Stimulated activated naive CD4-positive, alpha-beta T cell (primary cell): ENCODE measurements around the gene LMNB1.

Source experiments
- DNase-seq, 6 experiments: peaks; one replicate each; lab custom pipeline; 2025; lab: John Stamatoyannopoulos, UW

LMNB1 gene

DNA sequence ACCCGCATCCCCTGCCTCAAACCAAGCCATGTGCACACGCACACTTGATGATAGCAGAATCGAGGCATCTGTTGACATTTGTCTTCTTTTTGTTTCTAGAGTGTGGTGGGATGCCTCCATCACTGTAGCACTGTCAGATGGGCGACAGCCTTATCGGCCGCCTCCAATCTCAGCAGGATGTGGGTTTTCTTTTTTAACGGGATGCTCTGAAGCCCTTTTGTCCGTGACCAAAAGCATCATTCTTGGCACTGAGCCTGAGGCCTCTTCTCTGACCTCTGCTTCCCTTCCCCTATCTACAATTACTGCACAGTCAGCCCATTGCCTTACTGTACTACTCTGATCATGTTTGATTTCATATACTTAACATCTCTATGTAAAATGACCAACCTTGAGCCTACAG lies 78.3 kb downstream of the LMNB1 start:
- DNase-seq = peak in 2 of 6 experiments; percentile 9 to 14

DNA sequence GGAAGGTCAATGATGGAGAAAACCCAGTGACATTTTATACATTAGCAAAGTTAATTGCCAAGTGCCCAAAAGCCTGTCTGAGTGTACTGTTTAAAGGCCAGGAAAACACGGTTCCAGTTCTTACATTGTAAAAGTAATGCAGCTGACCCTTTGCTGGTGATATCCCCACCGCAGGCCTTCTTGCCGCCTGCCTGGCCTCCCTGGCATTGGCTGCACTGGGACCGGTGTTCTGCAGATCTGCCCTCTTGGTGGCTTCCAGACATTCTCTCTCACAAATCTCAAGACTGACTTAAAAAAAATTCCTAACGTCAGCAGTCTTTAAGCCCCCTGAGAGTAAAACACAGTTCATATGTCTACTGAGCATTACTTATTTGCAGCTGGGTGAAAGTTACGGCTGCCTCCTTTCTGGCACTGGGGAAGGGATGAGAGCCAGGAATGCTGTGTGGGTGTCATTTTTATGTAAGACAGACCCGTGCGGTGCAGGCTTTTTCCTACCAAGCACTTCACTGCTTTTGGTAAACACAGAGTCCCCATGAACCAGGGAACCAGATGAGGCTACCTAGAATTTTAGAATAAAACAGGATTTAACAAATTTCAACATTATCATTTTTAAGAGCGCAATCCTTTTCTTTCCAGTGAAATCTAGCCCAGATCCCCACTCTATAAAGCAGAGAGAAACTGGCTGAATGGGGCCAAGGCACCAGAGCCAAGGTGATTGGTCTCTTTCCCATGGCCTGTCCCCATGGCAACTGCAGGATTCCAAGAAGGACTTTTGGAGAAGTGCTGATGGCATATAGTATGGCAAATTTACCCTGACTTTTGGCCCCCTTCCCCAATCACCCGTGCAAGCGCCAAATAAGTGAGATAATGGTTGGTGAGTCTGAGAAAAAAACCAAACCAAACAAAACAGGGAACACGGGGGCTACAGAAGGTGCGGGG lies 80.8 kb downstream of the LMNB1 start:
- DNase-seq = no peak

DNA sequence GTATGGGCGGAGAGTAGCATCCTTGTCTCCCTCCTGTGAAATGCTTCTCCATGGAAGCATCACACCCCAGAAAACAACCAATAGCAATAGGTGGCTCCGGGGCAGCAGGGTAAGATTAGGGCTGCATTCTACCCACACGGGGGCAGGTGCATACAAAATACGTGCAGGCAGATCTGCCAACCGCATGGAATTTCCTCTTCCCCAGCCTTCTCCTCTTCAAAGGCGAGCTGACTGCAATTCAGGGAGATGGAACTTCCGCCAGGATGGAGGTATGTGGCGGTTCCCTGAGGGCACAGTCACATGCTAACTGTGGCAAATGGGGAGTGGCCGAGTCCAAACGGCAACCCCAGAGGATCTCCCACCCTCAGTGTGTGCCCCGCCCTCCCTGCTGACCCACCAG lies 81.5 kb downstream of the LMNB1 start:
- DNase-seq = no peak

DNA sequence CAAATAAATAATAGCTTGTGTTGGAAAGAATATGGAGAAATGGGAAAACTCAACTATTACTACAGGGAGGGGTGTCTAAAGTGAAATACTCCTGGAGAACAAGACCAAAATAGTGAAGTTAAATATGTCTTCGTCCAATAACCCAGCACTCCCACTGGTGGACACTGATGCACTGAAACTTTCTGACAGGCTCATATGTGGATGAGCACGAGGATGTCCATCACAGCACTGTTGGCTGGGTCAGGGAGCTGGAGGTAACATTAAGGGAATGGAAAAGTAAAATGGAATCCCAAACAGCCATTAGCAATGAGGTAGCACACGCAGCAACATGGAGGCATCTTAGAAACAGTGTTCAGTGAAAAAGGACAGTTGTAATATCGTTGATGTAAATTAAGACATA lies 86.5 kb downstream of the LMNB1 start:
- DNase-seq = no peak

DNA sequence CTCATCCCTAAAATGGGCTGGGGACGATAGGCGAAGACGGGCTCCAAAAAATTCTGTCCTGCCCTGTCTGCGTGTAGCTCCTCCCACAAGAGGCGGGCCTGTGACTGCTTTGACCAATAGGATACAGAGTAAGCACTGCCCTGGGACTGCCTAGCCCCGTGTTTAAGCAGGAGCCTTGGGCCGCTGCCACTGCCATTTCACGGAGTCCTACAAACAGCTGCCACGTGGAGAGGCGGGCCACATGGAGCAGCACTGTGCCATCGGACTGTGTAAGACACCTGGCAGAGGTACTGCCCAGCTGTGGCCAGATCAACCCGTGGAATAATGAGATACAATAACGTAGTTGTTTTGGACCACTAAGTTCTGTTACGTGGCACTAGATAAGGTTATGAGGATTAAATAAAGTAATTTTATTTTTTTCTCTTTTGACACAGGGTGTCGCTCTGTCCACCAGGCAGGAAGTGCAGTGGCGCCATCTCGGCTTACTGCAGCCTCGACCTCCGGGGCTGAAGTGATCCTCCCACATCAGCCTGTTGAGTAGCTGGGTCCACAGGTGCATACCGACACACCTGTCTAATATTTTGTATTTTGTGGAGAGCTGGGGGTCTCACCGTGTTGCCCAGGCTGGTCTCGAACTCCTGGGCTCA lies 87.2 kb downstream of the LMNB1 start:
- DNase-seq = no peak

DNA sequence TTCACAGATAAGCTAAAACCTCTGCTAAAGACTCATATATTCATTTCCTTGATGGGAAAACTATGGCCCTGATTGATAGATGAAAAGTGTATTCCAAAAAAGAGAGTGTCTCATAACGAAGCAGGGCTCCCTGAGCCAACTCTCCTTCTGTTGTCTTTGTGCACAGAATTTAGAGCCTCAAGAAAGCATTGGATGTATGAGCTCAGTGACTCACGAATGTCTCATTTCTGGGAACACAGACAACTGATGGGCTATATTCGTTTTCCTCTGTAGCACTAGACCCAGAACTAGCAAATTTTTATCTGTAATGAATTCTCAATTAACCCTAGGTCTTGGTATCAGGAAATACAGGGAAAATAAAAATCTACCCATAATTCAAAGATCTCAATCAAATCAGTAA lies 88.4 kb downstream of the LMNB1 start:
- no peak for DNase-seq

DNA sequence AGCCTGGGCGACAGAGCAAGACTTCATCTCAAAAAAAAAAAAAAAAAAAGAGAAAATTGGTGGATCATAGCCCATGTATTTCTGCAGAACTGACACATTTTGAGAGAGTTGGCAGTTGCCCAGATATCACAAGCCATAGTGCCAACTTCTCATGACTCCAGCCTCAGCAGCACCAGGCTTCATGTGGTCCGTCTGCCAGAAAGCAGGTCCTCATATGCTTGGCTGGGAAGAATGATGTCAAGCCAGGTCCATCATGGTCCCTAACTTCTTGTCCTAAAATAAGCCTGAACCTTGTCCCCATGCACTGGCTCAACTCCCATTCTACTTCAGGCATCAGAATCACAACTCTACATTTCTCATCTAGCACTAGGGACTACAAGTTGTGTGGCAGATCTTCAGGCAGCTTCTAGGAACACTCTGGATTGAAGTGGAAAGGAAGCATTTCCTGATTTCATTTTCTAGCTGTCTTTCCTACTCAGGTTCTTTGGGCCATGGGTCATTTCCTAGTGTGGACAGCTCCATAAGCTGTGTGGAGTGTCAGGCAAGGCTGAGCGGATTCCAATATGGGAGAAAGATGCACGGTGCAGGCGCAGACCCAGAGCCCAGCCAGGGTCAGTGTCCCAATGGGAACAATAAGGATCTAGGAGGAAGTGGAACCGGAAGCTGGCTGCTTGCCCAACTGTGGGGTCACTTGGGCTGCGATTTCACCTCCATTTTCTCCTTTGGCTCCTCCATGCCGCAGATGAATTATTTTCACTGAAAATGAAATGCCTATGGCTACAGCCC lies 90.1 kb downstream of the LMNB1 start:
- DNase-seq = no peak

DNA sequence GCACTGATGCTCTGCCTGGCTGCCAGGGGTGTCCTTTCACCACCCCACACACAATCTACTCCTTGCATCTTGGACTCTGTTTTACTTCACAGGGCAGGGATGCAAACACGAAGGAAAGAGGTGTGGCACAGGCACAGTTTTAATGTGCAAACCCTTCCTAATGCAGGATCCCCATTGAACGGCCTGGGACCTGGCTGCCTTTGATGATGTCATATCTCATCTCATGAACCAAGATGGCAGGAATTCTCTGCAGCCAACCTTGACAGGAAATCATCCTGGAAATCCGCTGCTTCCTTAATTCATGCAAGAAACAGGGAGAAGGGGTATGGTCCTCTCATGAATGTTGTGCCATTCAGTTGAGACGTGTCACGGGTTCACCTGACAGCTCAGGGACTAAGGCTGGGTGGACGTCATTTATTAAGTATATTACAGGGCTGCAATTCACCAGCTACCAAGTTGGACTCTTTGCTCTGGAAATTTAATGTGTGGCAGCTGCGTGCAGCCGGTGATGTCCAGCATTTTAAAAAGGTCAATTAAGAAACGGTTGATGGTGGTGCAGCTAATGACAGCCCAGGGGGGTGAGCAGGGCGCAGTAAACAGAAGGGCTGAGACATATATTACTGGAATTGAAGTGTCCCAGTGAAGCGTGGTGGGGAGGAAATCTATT lies 91.5 kb downstream of the LMNB1 start:
- no peak for DNase-seq

DNA sequence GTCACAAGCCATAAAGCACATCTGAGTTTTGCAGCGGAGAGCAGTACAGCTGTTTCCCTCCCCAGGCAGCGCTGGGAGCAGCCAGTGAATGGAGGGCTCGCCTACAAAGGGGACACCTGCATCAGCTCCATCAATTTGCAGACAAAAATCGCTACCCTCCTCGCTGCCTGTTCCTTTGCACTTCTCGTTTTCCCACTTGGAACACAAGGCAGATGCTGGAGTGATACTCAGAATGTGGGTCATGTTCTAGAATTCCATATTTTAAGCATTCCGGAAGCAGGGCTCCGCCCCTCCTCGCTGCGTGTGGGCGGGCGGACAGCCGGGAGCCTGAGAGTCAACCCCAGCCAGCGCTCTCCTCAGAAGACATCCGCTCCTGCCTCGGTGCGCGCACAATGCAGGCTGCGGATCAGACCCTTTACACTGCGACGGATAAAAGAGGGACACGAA lies 92.1 kb downstream of the LMNB1 start:
- DNase-seq = peak in 3 of 6 experiments; percentile 4 to 30 (median 20)

DNA sequence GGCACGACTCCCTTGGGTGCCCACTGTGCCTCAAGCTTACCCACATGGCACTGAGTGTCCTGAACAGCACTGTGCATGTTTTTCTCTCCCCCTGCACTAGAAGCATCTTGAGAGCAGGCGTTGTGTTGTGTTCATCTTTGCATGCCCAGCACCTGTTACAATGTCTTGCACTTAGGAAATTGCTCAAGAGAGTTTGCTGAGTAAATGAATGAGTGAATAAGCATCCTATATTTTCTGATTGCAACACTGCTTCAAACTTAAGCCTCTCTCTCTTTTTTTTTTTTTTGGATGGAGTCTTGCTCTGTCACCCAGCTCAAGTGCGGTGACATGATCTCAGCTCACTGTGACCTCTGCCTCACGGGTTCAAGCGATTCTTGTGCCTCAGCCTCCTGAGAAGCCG lies 94.5 kb downstream of the LMNB1 start:
- DNase-seq = no peak

DNA sequence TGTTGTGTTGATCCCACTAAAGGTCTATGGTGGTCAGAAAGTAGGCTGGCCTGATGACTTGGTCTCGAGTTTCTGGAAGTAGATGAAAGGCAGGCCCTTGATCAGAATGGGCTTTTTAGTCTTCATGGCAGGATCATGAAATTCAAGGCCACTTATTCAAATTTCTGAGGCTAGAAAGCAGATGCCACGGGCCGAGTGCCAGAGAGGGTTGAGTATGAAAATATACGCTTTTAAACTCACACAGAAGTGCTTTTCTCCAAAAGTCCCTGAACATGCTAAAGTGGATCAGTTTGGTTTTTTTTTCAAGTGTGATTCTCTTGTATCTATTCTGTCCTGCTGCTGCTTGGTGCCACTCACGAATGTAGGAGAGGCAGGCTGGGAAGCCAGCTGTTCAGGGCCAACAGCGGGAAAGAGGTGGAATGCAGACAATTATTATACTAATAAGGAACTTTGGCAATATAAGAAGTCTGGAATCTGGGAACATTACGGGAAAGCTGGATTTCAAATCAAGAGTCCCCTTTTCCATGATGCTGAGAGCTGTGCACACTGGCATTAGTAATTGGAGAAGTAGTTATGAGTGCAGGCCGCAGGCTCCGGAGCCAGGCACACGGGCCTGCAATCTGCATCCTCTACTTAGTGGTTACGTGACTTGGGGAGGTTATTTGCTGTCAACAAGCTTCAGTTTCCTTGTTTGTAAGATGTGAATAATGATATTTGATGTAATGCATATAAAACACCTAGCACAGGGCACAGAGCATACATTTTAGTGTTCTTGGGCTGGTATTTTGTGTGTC lies 95.8 kb downstream of the LMNB1 start:
- DNase-seq = no peak

DNA sequence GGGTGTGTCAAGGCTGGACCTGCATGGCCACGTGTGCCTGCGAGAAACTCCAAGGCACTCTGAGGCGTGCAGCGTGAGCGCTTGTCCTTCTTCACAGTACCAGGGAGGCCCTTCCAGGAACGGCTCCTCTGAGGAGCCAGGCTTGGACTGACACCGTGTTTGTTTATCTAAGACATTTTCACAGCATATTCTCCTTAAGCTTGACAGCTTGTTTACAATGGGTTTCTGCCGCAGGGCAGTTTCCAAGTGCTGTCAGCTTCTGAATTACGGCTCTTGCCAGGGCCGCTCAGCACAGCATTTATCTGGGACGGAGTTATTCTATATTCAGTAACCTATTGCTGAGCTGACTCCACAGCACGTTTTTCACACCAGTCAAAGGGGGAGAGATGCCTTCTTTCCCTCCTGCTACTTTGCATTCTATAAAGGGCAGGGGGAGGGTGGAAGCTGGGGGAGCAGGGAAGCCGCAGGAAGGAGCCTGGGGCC lies 98.4 kb downstream of the LMNB1 start:
- no peak for DNase-seq

DNA sequence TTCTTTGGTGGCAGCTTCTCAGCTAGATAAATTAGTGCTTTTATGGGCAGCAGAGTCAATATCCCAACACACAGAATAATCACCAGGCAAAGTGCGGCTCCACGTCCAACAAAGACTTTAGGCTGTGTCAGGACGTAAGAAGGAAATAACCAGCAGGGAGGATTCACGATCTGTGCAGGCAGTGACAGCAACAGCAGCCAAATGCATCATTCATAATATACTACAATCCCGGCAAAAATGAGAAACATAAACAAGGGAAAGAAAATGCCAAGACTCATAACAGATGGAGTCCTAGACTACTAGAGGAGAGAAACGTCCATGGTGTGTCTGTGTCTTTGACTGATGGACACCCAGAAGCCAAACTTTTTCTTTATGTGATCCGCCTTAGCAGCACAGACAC lies 100.7 kb downstream of the LMNB1 start:
- DNase-seq = no peak

DNA sequence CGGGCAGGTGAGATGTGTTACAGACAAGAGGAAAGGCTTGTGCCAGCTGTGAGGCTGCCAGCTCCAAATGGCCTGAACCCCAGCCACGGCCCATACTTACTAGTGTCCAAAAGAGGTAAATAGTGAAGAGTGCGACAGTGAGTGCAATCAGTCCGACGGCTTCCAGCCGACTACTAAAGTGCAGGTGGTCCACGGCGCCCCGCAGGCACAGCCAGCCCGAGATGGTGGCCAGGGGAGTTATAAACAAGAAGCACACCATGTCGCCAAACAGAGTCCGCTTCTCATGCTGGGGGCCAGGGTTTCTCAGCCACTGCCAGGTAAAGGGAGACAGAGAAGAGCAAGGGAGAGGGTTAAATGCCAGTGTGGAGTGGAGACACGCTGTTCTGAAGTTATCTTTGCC lies 101.1 kb downstream of the LMNB1 start:
- no peak for DNase-seq

DNA sequence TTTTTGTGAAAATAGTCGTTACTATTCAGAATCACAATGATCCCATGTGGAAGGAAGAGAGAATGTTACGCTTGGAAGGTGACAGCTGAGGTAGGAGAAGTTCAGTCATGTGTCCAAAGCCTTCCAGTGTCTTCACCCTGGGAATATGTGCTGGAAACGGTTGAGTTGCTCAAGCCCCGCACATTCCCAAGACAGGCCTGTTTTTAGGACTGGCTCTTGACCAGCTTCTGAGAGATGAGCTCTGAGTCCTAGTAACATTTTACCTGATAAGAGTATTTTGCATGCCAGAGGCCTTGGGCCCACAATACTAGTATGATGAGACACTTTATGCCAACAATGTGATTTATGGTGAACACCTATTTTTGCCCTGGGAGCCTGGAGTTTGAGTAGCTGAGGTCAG lies 101.7 kb downstream of the LMNB1 start:
- DNase-seq = no peak

DNA sequence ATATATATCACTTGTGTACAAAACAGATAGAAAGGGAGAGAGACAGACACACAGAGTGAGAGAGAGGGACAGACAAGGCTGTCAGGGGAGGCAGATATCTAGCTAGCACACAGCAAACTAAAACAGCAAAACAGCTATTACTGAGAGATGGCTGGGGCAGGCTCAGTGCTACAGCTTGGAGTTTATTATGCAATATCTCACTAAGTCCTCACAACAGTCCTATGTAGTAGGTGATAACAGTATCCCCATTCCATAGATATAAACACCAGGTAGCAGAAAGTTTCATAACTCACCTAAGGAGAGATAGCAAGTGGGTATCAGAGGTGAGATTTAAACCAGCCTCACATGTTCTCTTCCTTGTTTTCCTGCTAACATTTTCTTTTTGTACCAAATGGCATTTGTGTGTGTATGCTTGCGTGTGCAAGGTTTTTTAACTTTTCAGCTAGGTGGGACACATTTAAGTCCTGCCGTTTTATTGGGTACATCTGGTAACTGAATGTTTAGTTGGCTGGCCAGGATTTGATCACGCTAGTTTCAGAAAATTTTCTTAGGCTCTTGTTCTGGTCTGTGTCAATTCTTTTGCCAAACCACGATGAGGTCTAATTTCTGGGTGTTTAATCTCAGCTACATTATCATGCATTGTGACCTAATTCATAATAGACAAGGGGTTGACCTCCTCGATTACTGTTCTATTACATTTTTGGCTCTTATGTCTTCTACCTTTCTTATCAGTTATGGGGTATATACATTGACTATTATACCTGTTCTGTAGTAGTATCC lies 105.1 kb downstream of the LMNB1 start:
- DNase-seq = no peak

DNA sequence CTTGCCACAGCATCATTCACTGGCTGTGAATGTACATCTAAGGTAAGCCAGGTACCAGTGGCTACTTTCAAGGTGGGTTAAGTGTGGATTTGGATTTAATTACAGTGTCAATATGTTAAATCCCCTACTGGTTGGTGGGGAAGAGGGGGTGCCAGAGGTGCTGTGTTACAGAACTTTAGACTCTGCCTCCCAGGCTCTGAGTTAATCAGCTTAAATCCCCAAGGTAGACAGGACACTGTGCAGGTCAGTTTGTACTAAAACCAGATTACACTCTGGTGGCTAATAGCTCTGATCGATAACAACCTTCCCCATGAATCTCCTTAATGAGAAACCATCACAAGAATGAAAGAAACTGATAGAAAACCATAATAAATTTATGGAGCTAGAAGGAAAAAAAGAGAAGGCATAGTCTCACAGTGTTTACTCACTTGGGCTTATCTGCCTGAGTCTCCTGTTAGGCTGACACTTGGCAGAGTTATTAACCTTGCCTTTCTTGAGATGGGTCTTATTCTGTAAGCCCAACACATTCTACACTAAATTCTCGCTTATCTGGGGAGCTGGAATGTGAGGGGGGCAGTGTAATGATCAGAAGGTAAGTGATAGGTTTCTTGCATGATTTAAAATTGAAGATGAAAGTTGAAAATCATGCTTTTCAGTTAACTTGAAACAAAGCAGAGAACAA lies 106.8 kb downstream of the LMNB1 start:
- DNase-seq = no peak

DNA sequence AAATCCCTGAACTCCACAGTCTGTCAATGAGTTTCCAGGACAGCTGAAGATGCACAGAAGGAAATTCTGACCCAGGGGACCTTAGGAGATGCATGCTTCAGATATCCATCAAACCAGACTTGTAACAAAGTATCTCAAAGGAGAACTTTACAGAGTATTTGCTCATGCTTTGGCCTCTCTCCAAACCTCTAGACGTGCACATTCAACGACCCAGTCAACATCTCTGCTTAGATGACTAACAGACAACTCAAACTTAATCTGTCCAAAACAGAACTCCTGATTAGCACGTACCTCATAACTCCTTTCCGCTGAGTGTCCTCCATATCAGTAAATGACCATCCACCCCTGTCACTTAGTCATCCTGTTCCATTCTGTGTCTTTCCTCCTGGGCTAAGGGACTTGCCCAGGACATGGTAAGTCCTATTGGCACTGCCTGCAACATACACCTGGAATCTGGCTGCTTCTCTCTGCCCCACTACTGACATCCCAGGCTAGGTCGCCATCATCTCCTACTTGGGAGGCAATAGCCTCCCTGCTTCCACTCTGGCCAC lies 107.4 kb downstream of the LMNB1 start:
- DNase-seq = no peak
